Ectodermal cell (in vitro differentiated cells): Measurements from ENCODE around the gene ABLIM1.

Experiments
- H3K27ac ChIP-seq: 2 replicates; pipeline ENCODE4 v1.7.0; 2013; ENCODE audit warnings: mild to moderate bottlenecking, low read depth, low read length; ENCODE audit not compliant: insufficient read depth, poor library complexity, severe bottlenecking
- H3K27me3 ChIP-seq: 2 replicates; pipeline ENCODE4 v1.7.0; 2013; ENCODE audit warnings: mild to moderate bottlenecking, low read length; ENCODE audit not compliant: insufficient read depth, control insufficient read depth, poor library complexity, severe bottlenecking
- H3K36me3 ChIP-seq: one replicate; pipeline ENCODE4 v1.7.0; 2013; ENCODE audit warnings: low read length; ENCODE audit not compliant: control insufficient read depth, insufficient read depth
- H3K4me1 ChIP-seq: one replicate; pipeline ENCODE4 v1.7.0; 2013; ENCODE audit warnings: low read length; ENCODE audit not compliant: control insufficient read depth, insufficient read depth
- H3K4me3 ChIP-seq: 2 replicates; pipeline ENCODE4 v1.7.0; 2013; ENCODE audit warnings: low read depth, low read length, control low read depth; ENCODE audit not compliant: insufficient read depth
- H3K9me3 ChIP-seq: 2 replicates; pipeline ENCODE4 v1.7.0; 2013; ENCODE audit warnings: mild to moderate bottlenecking, low read length, moderate library complexity; ENCODE audit not compliant: control insufficient read depth
- WGBS, 2 experiments: methylation state at CpG; one replicate each; pipeline ENCODE4 v1.1.7; 2013; ENCODE audit warnings: missing lambda C conversion rate in 2 of 2; 5-methylcytosine and 5-hydroxymethylcytosine counted together

ABLIM1 gene

DNA sequence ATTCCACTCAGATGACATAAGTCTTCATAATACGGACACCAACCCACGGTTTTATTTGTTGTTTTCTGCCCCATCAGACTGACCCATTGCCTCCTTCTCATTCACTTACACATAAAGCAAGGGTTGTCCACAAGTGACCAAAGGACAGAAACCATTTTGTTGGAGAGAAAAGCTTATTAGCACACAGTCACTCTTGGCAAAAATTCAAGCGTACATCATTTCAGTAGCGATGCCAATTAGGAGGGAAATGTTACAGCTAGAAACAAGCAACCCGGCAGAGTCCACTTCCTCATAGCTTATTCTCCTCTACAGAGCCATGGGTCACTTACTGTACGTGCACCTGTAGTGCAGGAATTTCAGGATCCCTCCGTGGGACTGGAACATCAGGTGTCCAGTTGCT lies 23.0 kb downstream of the ABLIM1 start:
- Histone ChIP-seq H3K4me3 (no peak overlapping the region), H3K4me1 (peaks cover 18% of the 10 kb centered on the region), H3K27ac (no peak overlapping the region)

GRCh38 chr10:114634609-114634979 lies 23.5 kb downstream of the ABLIM1 start:
- H3K4me3 ChIP-seq, result no peak overlapping the region
- 63 to 72% methylated on average over 4 of the region's 4 CpGs for WGBS, 2 experiments
- H3K27ac ChIP-seq, result no peak overlapping the region
- H3K27me3 ChIP-seq, result peaks cover 34% of the 10 kb centered on the region
- no peaks in the 10 kb centered on the region for H3K36me3 ChIP-seq
- H3K9me3 ChIP-seq, result no peaks in the 10 kb centered on the region
- peaks cover 18% of the 10 kb centered on the region for H3K4me1 ChIP-seq

More for the DNA sequence above, 23.0 kb downstream of the ABLIM1 start:
- no peaks in the 10 kb centered on the region for H3K9me3 ChIP-seq
- 89 to 95% methylated on average over 7 of the region's 7 CpGs for WGBS, 2 experiments
- no peaks in the 10 kb centered on the region for H3K36me3 ChIP-seq
- peaks cover 30% of the 10 kb centered on the region for H3K27me3 ChIP-seq

DNA sequence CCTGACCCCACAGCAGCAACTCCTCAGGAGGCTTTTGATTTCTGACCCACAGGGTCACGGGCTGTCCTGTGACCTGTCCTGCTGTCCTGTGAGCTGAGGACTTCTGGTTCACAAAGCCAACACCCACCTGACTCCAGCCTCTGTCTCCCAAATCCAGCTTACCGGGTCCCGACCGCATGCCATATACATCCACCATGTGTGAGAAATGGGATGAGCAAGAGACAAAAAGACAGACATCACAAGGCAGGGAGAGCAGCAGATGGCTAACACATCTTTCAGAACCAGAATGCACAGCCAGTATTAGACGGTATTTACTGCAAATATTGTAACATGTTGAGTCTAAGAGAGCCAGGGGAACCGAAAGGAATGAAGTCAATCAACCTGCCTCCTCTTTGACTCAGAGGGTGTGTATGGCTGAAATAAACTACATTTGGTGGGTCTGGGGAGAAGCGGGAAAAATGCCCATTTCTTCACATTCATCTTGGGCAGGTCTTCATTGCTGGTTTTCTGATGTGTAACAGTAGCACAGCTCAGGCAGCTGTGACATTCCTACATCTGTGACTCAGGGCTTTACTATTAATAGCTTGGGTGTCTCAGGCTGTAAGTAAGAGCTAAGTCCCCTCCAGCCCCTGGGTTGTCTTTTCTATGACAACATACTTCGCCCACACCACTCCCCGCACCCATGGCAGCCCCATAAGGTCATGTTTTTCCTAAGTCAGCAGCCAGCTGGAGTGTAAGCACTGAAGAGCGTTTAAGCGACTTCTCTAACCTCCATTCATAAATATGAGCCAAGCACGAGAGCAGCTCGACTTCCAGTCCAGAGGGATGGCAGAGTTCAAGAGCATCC lies 25.0 kb downstream of the ABLIM1 start:
- Histone ChIP-seq H3K36me3 (no peaks in the 10 kb centered on the region), H3K27me3 (peaks cover 34% of the 10 kb centered on the region), H3K4me1 (peaks cover 18% of the 10 kb centered on the region), H3K27ac (no peak overlapping the region), H3K4me3 (no peak overlapping the region), H3K9me3 (no peaks in the 10 kb centered on the region)
- 86 to 87% methylated on average over 13 of the region's 13 CpGs for WGBS, 2 experiments

DNA sequence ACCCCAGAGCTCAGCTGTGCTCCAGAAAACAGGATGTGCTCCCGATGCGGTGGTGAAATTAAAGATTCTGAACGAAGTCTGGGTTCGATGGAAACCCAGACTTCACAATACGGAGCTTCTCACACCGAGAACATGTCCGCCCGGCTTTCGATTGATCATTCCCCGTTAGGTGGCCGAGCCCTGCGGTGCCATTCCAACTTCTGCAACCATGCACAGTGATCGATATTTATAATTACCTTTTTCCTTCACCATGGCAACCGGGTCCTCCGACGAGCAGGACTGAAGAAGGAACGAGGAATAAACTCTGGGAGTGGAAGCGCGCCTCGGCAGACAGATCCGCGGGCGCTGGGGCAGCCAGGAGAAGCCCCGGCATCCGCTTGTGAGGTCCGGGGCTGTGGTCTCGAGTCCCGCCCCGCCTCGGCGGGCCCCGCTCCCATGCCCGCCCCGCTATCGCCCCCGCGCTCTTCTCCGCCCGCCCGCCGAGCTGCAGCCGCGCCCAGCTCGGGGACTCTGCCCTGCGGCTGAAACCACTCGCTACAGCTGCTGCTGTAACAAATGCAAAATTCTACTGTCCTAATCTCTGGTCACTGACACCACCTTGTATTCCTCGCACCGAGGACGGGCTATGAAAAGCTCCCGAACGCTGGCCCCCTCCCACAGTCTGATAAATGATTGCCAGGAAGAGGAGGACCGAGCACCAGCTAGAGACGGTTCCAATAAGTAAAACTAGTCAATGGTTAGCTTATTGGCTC lies 26.2 kb downstream of the ABLIM1 start:
- H3K27ac ChIP-seq, result no peak overlapping the region
- WGBS, 2 experiments, result 2% methylated on average over 53 of the region's 53 CpGs

GRCh38 chr10:114631090-114631665 lies 26.9 kb downstream of the ABLIM1 start:
- WGBS, 2 experiments, result 60 to 76% methylated on average over 6 to 8 of the region's 9 CpGs
- Histone ChIP-seq H3K36me3 (no peaks in the 10 kb centered on the region), H3K27ac (no peak overlapping the region), H3K27me3 (peaks cover 34% of the 10 kb centered on the region), H3K9me3 (no peaks in the 10 kb centered on the region), H3K4me1 (peaks cover 18% of the 10 kb centered on the region), H3K4me3 (peak overlapping the region; percentile 56)

More for the DNA sequence above, 26.2 kb downstream of the ABLIM1 start:
- peaks cover 18% of the 10 kb centered on the region for H3K4me1 ChIP-seq
- no peaks in the 10 kb centered on the region for H3K36me3 ChIP-seq
- H3K9me3 ChIP-seq, result no peaks in the 10 kb centered on the region
- H3K27me3 ChIP-seq, result peaks cover 34% of the 10 kb centered on the region
- peak overlapping the region; percentile 56 for H3K4me3 ChIP-seq

GRCh38 chr10:114629824-114630730 lies 28.0 kb downstream of the ABLIM1 start:
- H3K4me1 ChIP-seq, result peaks cover 18% of the 10 kb centered on the region
- H3K27me3 ChIP-seq, result peaks cover 34% of the 10 kb centered on the region
- WGBS, 2 experiments, result 88 to 100% methylated on average over 3 of the region's 4 CpGs
- no peaks in the 10 kb centered on the region for H3K36me3 ChIP-seq
- H3K9me3 ChIP-seq, result no peaks in the 10 kb centered on the region
- no peak overlapping the region for H3K27ac ChIP-seq
- no peak overlapping the region for H3K4me3 ChIP-seq

GRCh38 chr10:114629083-114629823 lies 28.8 kb downstream of the ABLIM1 start:
- Histone ChIP-seq H3K4me3 (no peak overlapping the region), H3K9me3 (no peaks in the 10 kb centered on the region)
- 83 to 87% methylated on average over 9 of the region's 9 CpGs for WGBS, 2 experiments

DNA sequence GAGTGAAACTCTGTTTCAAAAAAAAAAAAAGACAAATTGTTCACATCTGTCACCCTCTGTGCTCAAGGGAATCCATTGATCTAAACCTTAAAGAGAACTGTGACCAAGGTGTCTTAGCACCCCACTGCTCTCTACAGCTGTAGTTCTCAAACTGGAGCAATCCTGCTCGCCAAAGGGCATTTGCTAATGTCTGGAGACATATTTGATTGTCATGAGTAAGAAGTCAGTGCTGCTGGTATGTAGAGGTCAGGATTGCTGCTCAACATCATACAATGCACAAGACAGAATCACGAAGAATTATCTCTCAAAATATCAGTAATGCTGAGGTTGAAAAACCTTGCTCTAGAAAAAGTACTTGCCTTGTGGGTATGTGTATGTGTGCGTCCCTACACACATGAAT lies 30.0 kb downstream of the ABLIM1 start:
- H3K27me3 ChIP-seq, result peaks cover 34% of the 10 kb centered on the region
- H3K36me3 ChIP-seq, result no peaks in the 10 kb centered on the region
- no peaks in the 10 kb centered on the region for H3K9me3 ChIP-seq
- H3K4me1 ChIP-seq, result peaks cover 18% of the 10 kb centered on the region
- H3K4me3 ChIP-seq, result no peak overlapping the region
- WGBS, 2 experiments, result 92 to 99% methylated on average over 3 of the region's 3 CpGs
- no peak overlapping the region for H3K27ac ChIP-seq

More at GRCh38 chr10:114629083-114629823, 28.8 kb downstream of the ABLIM1 start:
- H3K36me3 ChIP-seq, result no peaks in the 10 kb centered on the region
- no peak overlapping the region for H3K27ac ChIP-seq
- peaks cover 34% of the 10 kb centered on the region for H3K27me3 ChIP-seq
- peaks cover 18% of the 10 kb centered on the region for H3K4me1 ChIP-seq

GRCh38 chr10:114626841-114627240 lies 31.2 kb downstream of the ABLIM1 start:
- no peak overlapping the region for H3K4me3 ChIP-seq
- H3K27me3 ChIP-seq, result peaks cover 21% of the 10 kb centered on the region
- no peaks in the 10 kb centered on the region for H3K9me3 ChIP-seq
- H3K36me3 ChIP-seq, result no peaks in the 10 kb centered on the region
- H3K4me1 ChIP-seq, result peaks cover 5% of the 10 kb centered on the region
- no peak overlapping the region for H3K27ac ChIP-seq
- 88 to 96% methylated on average over 1 of the region's 1 CpG for WGBS, 2 experiments
